ENCODE data around the gene STX18. TPM values are rescaled to one million over a fixed set of nuclear protein-coding genes. Genes with fewer than 3 reads are reported as not detected.

STX18 gene
- total RNA-seq, 2 experiments from 2014 or later = 22.8 to 26.5 TPM

DNA sequence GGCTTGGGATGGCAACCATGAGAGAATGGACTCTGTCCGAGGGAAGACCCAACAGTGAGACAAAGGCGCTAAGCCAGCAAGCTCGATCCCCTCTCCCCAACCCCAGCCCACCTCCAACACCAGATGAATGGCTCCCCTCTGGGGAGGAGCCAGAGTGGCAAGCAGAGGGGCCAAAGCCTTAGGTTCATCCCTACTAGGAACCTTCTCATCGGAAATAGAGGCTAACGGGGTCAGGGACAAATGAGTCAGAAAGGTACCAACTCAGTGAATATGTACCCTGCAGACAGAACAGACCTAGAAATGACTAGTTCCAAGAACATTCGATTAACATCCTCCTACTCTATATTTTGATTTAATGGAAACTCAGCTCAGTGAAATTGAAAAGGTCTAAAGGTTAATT, 81.1 kb downstream of the STX18 start:
- no peaks in the 10 kb centered on the region for H3K27me3 Mint-ChIP-seq
- H3K4me1 Mint-ChIP-seq = peaks cover 28% of the 10 kb centered on the region
- no peak for DNase-seq
- no peak overlapping the region for H3K4me3 Mint-ChIP-seq
- ChIA-PET POLR2A (no interaction called here), CTCF (interaction anchor here (1.0 kb wide), 1 partner anchor 12 kb away, joined by 5 read pairs; no protein-coding TSS in a partner anchor)
- H3K27ac Mint-ChIP-seq = no peak overlapping the region
- H3K9me3 Mint-ChIP-seq = peaks cover 4% of the 10 kb centered on the region
- peaks cover 13% of the 10 kb centered on the region for H3K36me3 Mint-ChIP-seq (ENCODE audit: low read depth)

DNA sequence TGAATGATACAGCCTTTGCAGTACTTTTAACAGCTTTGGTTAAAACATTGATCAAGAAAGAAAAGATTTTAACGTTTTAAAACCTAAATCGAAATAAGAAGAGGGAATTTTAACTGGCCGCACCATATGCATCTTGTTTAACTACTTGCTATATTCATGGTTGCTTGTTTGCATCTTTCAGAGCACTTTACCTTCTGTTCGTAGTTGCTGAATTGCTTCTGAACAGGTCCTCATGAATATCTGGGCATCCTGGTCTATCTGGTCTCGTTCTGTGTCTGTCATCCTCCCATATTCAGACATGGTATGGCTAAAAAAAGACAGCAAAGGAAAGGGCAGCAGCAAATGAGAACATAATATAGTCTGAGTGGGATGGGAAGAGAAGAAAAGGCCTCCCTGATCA, 82.7 kb downstream of the STX18 start:
- no peak for DNase-seq
- Mint-ChIP-seq H3K27ac (no peak overlapping the region), H3K27me3 (no peaks in the 10 kb centered on the region), H3K4me3 (no peak overlapping the region), H3K9me3 (no peaks in the 10 kb centered on the region), H3K36me3 (ENCODE audit: low read depth) (peaks cover 7% of the 10 kb centered on the region), H3K4me1 (peaks cover 28% of the 10 kb centered on the region)
- ChIA-PET CTCF (no interaction called here), POLR2A (no interaction called here)

DNA sequence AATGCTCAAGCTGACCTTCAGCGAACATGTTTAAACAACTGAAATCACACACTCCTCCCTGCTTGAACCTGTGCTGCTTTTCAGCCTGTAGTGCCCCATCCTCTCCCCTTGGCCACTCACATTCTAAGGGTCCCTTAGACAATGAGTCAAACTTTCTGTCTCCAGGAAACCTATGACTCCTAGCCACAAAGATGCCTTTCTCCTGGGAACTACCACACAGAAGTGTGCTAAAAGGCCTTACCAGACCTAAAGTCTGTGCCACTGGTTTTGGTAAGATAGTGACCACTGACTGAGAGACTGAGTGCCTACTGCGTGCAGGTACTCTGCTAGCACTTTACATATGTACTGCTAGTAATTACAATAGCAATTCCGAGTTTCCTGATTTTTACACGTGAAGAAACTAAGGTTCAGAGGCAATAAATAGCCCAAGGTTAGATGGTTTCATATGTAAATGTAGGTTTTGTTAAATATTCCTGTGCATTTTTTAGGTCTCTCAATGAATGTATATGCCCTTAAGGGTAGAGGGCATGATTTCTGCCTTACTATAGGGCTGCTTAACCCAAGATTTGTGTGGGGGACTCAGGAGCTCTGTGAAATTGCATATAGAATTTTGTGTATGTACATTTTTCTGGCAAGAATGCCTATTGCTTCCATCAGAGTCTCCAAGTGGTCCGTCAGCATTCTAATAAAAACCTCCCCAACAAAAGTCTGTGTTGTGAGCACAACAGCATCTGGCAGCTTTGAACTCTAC, 83.9 kb downstream of the STX18 start:
- DNase-seq = no peak
- ChIA-PET POLR2A (no interaction called here), CTCF (no interaction called here)
- Mint-ChIP-seq H3K4me1 (peaks cover 25% of the 10 kb centered on the region), H3K27ac (no peak overlapping the region), H3K9me3 (no peaks in the 10 kb centered on the region), H3K4me3 (no peak overlapping the region), H3K36me3 (ENCODE audit: low read depth) (peaks cover 11% of the 10 kb centered on the region), H3K27me3 (no peaks in the 10 kb centered on the region)

DNA sequence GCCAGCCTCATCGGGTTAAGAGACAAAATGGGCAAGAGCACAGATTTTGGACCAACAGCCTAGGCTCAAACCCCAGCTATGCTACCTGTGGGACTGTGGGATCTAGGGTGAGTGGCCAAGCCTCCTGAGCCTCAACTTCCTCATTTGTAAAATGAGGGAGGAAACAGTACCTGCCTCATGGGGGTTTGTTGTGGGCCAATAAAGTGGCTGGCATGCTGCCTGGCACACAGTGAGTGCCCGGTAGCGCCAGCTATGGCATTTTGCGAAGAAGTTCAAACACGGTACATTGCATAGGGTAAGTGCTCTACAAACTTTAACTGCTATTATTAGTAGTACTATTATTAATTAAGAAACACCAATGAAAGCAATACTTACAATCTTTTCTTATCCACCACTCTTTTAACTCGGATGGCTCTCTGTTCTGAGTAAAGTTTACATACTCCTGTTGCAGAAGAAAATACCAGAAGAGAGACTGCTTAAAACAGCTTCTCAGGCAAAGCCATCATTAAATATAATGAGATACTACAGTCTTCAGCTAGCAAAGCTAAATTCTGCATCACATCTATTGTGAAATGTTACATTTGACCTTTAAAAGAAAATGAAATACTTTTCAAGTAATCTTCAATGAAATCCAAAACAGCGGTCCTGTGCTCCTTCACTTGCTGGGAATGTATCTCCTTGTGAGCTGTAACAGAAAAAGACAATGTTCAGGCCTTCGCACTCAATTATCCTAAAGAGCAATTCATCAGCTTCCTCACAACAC, 84.9 kb downstream of the STX18 start:
- Mint-ChIP-seq H3K9me3 (no peaks in the 10 kb centered on the region), H3K4me3 (no peak overlapping the region), H3K4me1 (peaks cover 16% of the 10 kb centered on the region), H3K27ac (no peak overlapping the region), H3K36me3 (ENCODE audit: low read depth) (peaks cover 15% of the 10 kb centered on the region), H3K27me3 (no peaks in the 10 kb centered on the region)
- no peak for DNase-seq
- CTCF ChIA-PET = no interaction called here
- POLR2A ChIA-PET = no interaction called here

DNA sequence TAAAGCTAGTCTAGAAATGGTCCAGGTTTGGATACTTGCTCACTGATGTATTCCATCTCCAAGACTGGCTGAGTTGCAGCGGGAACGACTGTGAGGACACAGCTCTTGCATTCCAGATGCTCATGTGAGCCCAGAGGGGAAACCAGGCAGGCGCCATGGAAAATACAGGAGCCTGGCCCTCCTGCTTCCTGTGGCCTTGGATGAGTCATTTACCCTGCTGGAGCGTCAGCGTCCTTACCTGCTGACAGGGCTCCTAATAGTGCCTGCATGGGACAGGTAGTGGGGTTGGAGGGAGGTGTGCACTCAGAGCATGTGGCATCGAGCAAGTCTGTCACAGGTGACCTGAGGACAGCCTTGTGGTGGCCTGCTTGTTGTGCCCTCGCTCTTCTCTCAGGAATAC, 85.5 kb downstream of the STX18 start:
- H3K4me3 Mint-ChIP-seq = no peak overlapping the region
- H3K27me3 Mint-ChIP-seq = no peaks in the 10 kb centered on the region
- H3K9me3 Mint-ChIP-seq = no peaks in the 10 kb centered on the region
- H3K36me3 Mint-ChIP-seq (ENCODE audit: low read depth) = peaks cover 15% of the 10 kb centered on the region
- CTCF ChIA-PET = no interaction called here
- DNase-seq = no peak
- H3K27ac Mint-ChIP-seq = no peak overlapping the region
- peaks cover 9% of the 10 kb centered on the region for H3K4me1 Mint-ChIP-seq
- POLR2A ChIA-PET = no interaction called here

DNA sequence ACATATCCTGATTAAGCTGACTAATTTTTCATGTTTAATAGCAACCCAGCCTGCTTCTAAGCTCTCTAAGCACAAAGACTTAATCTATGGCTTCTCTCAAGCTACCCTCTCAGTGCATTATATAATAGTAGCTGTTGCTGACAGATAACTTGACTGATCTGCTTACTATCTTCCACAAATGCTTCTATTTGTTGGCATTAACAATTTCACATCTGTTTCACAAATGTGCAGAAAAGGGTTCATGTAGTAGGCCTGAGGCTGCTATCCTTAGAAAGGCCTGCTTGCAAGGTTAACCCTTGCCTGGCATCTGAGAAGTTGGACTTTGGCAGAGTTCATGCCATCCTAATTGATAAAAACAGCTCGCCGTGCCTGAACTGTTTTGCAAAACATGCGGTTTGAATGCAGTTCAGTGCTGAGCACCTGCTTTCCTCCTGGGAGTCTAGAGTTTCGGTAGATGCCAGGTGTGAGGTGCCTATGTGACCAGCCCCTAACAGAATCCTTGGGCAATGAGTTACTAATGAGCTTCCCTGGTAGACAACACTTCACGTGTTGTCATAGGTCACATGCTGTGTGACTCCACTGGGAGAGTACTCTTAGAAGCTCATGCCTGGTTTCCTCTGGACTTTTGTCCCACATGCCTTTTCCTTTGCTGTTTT, 86.5 kb downstream of the STX18 start:
- no peak overlapping the region for H3K4me3 Mint-ChIP-seq
- H3K4me1 Mint-ChIP-seq = peaks cover 2% of the 10 kb centered on the region
- H3K27ac Mint-ChIP-seq = no peak overlapping the region
- no peak for DNase-seq
- H3K36me3 Mint-ChIP-seq (ENCODE audit: low read depth) = peaks cover 15% of the 10 kb centered on the region
- H3K9me3 Mint-ChIP-seq = no peaks in the 10 kb centered on the region
- ChIA-PET POLR2A (no interaction called here), CTCF (interaction anchor here (0.6 kb wide), 1 partner anchor 1525 kb away, joined by 3 read pairs; no protein-coding TSS in a partner anchor)
- H3K27me3 Mint-ChIP-seq = no peaks in the 10 kb centered on the region

DNA sequence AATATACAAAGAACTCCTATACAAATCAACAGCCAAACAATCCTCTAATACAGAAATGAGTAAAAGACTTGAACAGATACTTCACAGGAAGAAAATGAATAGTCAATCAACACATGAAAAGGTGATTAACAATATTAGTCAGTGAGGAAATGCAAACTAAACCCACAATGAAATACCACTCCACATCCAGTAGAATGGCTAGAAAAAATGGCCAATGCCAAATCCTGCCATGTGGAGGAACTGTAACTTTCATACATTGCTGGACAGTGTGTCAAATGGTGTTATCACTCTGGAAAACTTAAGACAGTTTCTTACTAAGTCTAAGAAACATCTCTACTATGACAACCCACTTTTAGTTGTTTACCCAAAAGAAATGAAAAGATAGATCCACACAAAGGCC, 95.4 kb downstream of the STX18 start:
- Mint-ChIP-seq H3K4me1 (no peaks in the 10 kb centered on the region), H3K4me3 (no peak overlapping the region), H3K27me3 (no peaks in the 10 kb centered on the region), H3K27ac (no peak overlapping the region), H3K9me3 (no peaks in the 10 kb centered on the region), H3K36me3 (ENCODE audit: low read depth) (no peaks in the 10 kb centered on the region)
- DNase-seq = no peak
- ChIA-PET POLR2A (no interaction called here), CTCF (no interaction called here)

DNA sequence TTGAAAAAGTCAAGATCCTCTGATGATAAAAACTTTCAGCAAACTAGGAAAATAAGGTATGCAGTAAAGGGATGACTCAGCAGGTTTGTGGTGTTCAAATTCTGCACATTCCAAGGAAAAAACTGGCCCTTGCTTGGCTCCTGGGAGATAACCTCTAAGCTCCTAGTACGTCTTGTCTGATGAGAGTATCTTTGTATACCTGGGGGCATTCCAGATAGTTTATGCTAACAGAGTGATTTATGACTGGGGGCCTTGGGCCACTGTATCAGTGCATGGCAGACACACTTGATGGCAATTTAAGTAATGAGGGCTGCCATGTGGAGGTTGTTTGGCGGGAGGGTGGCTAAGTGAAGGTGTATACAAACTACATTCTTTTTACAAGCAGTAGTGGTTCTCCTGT, 98.0 kb downstream of the STX18 start:
- no peak for DNase-seq
- H3K27ac Mint-ChIP-seq = no peak overlapping the region
- ChIA-PET POLR2A (no interaction called here), CTCF (no interaction called here)
- H3K36me3 Mint-ChIP-seq (ENCODE audit: low read depth) = no peaks in the 10 kb centered on the region
- H3K9me3 Mint-ChIP-seq = no peaks in the 10 kb centered on the region
- no peaks in the 10 kb centered on the region for H3K27me3 Mint-ChIP-seq
- no peak overlapping the region for H3K4me3 Mint-ChIP-seq
- peaks cover 6% of the 10 kb centered on the region for H3K4me1 Mint-ChIP-seq

DNA sequence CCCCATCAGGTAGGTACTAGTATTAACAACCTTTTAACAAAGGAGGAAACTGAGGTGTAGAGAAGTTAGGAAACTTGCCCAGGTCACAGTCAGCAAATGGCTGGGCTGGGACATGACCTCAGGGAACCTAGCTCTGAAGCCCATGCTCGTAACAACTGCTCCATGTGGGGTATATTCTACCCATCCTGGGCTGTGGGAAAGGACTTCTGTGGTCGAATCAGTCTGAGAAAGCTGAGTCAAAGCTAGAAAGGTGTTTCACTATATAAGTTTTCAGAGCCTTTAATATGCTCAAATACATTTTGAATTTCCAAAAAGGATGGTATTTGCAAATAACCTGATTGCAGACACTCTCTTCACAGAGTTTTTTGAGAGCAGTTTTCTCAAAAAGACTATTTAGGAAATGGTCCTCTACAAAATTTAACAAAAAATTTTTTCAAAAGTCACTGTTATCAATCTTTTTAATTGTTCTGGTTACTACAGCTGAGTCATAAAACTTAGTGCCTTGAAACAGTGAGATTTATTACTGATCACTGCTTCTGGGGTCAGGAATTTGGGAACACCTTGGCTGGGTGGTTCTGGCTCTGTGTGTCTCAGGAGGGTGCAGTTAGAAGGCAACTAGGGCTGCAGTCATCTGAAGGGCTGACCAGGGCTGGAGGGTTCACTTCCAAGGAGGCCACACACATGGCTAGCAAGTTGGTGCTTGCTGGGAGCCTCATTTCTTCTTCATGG, 101.4 kb downstream of the STX18 start:
- Mint-ChIP-seq H3K36me3 (ENCODE audit: low read depth) (peaks cover 7% of the 10 kb centered on the region), H3K9me3 (no peaks in the 10 kb centered on the region), H3K27ac (no peak overlapping the region), H3K4me3 (no peak overlapping the region), H3K27me3 (no peaks in the 10 kb centered on the region), H3K4me1 (peaks cover 7% of the 10 kb centered on the region)
- DNase-seq = no peak
- CTCF ChIA-PET = interaction anchor here (1.7 to 1.9 kb wide), 2 partner anchors 10 to 48 kb away, joined by 4 to 7 read pairs; no protein-coding TSS in a partner anchor
- POLR2A ChIA-PET = no interaction called here

DNA sequence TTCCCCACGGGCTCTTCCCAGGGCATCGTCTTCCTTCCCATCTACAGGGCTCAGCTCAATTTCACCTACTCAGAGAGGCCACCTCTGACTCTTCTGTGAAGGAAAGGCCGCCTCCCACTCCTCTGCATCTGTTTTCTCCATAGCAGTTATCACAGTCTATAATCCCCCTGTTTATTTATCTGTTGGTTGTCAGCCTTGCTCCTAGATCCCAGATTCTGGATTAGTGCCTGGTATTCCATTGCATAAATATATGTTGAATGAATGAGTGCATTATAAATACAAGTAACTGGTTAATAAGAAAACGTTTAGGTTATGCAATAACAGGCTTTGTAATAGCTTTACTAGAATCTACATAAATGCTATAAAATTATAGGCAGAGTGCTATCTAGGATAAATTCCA, 102.1 kb downstream of the STX18 start:
- Mint-ChIP-seq H3K27me3 (no peaks in the 10 kb centered on the region), H3K4me3 (no peak overlapping the region), H3K4me1 (peaks cover 7% of the 10 kb centered on the region), H3K36me3 (ENCODE audit: low read depth) (peaks cover 7% of the 10 kb centered on the region), H3K27ac (no peak overlapping the region), H3K9me3 (no peaks in the 10 kb centered on the region)
- CTCF ChIA-PET = interaction anchor here (1.7 to 1.9 kb wide), 2 partner anchors 9 to 49 kb away, joined by 4 to 7 read pairs; no protein-coding TSS in a partner anchor
- POLR2A ChIA-PET = no interaction called here
- DNase-seq = no peak

DNA sequence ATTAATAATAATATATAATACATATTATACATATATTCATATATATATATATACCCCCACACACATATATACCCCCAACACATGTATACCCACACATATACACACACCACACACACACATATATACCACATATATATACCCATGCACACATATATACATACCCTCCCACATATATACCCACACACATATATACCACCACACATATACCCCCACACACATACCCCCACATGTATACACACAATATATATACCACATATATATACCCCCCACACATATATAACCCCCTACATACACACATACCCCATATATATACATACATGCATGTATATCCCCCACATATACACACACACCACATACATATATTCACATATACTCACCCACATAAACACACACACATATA, 103.0 kb downstream of the STX18 start:
- ChIA-PET CTCF (no interaction called here), POLR2A (no interaction called here)
- Mint-ChIP-seq H3K4me3 (no peak overlapping the region), H3K27me3 (no peaks in the 10 kb centered on the region), H3K27ac (no peak overlapping the region), H3K36me3 (ENCODE audit: low read depth) (peaks cover 7% of the 10 kb centered on the region), H3K9me3 (no peaks in the 10 kb centered on the region), H3K4me1 (peaks cover 7% of the 10 kb centered on the region)
- DNase-seq = no peak

DNA sequence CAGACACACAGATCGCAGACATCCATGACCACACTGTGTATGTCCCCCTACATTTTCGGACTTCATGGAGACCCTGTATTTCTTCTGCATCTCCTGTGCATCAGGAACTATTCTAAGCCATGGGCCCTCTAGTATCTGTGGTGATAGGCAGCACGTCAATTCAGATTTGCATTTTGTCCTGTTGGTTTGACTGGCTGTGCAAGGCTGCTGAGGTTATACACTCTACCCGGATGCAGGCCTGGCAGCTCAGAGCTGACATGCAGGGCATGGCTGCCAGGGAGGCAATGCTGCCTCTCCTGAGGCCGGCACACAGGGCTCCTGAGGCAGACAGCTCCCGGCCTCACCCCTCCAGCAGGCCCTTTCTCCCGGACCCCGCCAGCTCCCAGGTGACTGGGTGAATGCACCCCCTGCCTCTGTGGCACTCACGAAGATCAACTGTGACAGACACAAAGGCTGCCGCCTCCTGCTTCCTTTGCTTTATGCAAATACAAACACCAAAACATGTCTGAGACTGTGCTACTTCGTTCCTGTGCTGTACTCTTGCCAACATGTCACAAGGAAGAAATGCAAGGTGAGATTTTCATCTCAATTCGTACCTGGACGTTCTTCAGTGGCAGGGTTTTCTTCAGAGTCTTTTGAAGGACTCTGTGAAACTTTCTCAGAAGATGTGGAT, 103.9 kb downstream of the STX18 start:
- ChIA-PET POLR2A (no interaction called here), CTCF (no interaction called here)
- H3K4me1 Mint-ChIP-seq = peaks cover 7% of the 10 kb centered on the region
- no peak for DNase-seq
- H3K27me3 Mint-ChIP-seq = no peaks in the 10 kb centered on the region
- peaks cover 7% of the 10 kb centered on the region for H3K36me3 Mint-ChIP-seq (ENCODE audit: low read depth)
- H3K27ac Mint-ChIP-seq = no peak overlapping the region
- H3K9me3 Mint-ChIP-seq = no peaks in the 10 kb centered on the region
- no peak overlapping the region for H3K4me3 Mint-ChIP-seq

All from activated CD4-positive, alpha-beta memory T cell treated with anti-CD3 and anti-CD28 coated beads, Interleukin-2, amount 10 ng/mL, durations not matched to agents 7 days and 5 days (primary cell).